Adrenal gland (tissue), 12 donors: ENCODE data around the gene LAMC3. TPM values are rescaled to one million over a fixed set of nuclear protein-coding genes. Genes with fewer than 3 reads are reported as not detected.

Experiments
- DNase-seq, 7 donors: peaks; one replicate each; pipeline ENCODE4 v3.0.0-alpha.2; 2019 to 2020
- H3K27ac ChIP-seq, 5 donors: fragments of 200-600 bp; sonication (generic) in 4 of 5; 1 replicate in 3 of 5; 2 replicates in 2 of 5; pipeline versions ENCODE4 v1.5.1 to v1.8.0; 2016 to 2020; ENCODE audit warnings: mild to moderate bottlenecking in 1 of 5
- H3K27me3 ChIP-seq: fragments of 200-600 bp; 2 replicates; pipeline ENCODE4 v1.8.0; 2021
- H3K36me3 ChIP-seq, 2 donors: fragments of 200-600 bp; replicated peaks in 1 of 2; 1 replicate in 1 of 2; 2 replicates in 1 of 2; pipeline versions ENCODE4 v1.5.1 to v1.8.0; 2018 to 2022
- H3K4me1 ChIP-seq, 2 donors: fragments of 200-600 bp; replicated peaks in 1 of 2; 1 replicate in 1 of 2; 2 replicates in 1 of 2; pipeline versions ENCODE4 v1.5.1 to v1.8.0; 2018 to 2021
- H3K4me3 ChIP-seq, 4 donors: fragments of 200-600 bp; sonication (generic) in 3 of 4; one replicate each; pipeline ENCODE4 v1.5.1; 2016 to 2018
- H3K9me3 ChIP-seq, 3 donors: fragments of 200-600 bp; sonication (generic) in 1 of 3; replicated peaks in 1 of 3; 1 replicate in 2 of 3; 2 replicates in 1 of 3; pipeline versions ENCODE4 v1.5.1 to v1.8.0; 2016 to 2021
- POLR2A ChIP-seq, 2 donors: fragments of 450-650 bp; IDR thresholded peaks; one replicate each; pipeline ENCODE4 v1.6.1; 2017; ENCODE audit warnings: antibody characterized with exemption in 2 of 2, mild to moderate bottlenecking in 2 of 2, moderate library complexity in 1 of 2
- WGBS, 4 donors: extraction: QIAGEN DNeasy Blood & Tissue Kit in 2 of 4; methylation state at CpG; one replicate each; pipeline versions ENCODE4 v1.1.5 to v1.1.7; 2013 to 2017; 5-methylcytosine and 5-hydroxymethylcytosine counted together
- intact Hi-C, 2 donors: fragments of 100-400 bp; cut with DNase I; formaldehyde crosslinking; loops; one replicate each; pipeline versions ENCODE4 v1.14.1 to v1.15.0; 2022 to 2023
- polyA plus RNA-seq, 3 donors: library from polyadenylated mRNA; stranded (reverse); fragments of 200-250 nt in 2 of 3; fragments of 350-450 nt in 1 of 3; fragmentation: Illumina TruSeq in 1 of 3; extraction: RNeasy Lipid Tissue Mini Kit (QIAGEN cat#74804) in 1 of 3; gene quantifications; one replicate each; pipeline ENCODE4 v1.2.3, GENCODE V29; 2013 to 2014
- total RNA-seq, 9 donors: library from RNA; depleted of rRNA in 4 of 9; stranded (reverse); fragments of >200 nt in 4 of 9; fragments of 120-200 nt in 1 of 9; fragmentation: NEBNext Ultra II Directional in 1 of 9; extraction: Animal tissue kit (Norgen Biotek cat#: 25700) in 1 of 9; gene quantifications; one replicate each; pipeline versions ENCODE4 v1.1.0 to v1.2.4, GENCODE V29; 2013 to 2023
- TF ChIP-seq, protein P1 (sequence below), 6 experiments: fragments of 450-650 bp in 4 of 6; fragments of 200-600 bp in 2 of 6; sonication (generic) in 1 of 6; IDR thresholded peaks; 1 replicate in 5 of 6; 2 replicates in 1 of 6; pipeline versions ENCODE4 v1.5.1 to v1.8.0; 2016 to 2021; ENCODE audit warnings: antibody characterized with exemption in 6 of 6, mild to moderate bottlenecking in 2 of 6, moderate library complexity in 1 of 6
- donor health status: healthy with polysubstance abuse.
- donor health status: Bipolar disorder and iron deficiency.
- donor health status: DM: yes; HTN: yes; CAD: no.
- donor health status: DM: no; HTN: no; CAD: no.
- donor health status: DM: no; HTN: no; CAD: no.
- donor health status: DM: yes; HTN: yes; CAD: no.

The LAMC3 gene
- total and polyA plus RNA-seq, 12 donors = 3.3 to 125 (median 49.7) TPM

DNA sequence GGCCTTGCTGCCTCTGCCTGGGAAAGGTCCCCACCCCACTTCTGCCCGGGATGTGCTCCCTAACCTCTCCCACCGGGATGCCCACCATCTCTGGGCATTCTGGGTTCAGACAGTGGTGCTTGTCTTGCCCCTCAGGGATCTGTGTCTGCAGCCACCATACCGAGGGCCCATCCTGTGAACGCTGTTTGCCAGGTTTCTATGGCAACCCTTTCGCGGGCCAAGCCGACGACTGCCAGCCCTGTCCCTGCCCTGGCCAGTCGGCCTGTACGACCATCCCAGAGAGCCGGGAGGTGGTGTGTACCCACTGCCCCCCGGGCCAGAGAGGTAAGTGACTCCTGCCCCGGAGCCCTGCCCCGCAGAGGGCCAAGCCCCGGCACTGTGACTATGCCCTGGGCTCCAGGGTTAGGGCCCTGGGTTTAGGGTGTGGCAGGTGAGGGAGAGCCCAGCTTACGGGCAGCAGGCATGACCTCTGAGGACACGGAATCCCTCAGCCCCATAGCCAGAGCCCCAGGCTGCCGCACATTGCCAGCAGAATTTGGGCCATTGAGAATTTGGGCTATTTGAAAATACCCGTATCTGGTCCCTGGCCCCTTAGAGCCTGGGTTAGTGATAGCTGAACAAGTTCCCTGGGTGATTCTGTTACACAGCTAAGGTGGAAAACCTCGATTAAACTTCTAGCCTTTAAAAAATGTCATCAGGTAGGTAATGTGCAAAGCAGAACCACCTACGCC is 52.1 kb downstream of the LAMC3 start:
- no peaks in the 10 kb centered on the region for H3K9me3 ChIP-seq
- TF ChIP-seq, protein P1, sequence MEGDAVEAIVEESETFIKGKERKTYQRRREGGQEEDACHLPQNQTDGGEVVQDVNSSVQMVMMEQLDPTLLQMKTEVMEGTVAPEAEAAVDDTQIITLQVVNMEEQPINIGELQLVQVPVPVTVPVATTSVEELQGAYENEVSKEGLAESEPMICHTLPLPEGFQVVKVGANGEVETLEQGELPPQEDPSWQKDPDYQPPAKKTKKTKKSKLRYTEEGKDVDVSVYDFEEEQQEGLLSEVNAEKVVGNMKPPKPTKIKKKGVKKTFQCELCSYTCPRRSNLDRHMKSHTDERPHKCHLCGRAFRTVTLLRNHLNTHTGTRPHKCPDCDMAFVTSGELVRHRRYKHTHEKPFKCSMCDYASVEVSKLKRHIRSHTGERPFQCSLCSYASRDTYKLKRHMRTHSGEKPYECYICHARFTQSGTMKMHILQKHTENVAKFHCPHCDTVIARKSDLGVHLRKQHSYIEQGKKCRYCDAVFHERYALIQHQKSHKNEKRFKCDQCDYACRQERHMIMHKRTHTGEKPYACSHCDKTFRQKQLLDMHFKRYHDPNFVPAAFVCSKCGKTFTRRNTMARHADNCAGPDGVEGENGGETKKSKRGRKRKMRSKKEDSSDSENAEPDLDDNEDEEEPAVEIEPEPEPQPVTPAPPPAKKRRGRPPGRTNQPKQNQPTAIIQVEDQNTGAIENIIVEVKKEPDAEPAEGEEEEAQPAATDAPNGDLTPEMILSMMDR (IDR thresholded peaks at IDR 0.05) = no peak
- no peak for TF ChIP-seq POLR2A (IDR thresholded peaks at IDR 0.05)
- no peak for DNase-seq
- H3K4me1 ChIP-seq = no peaks in the 10 kb centered on the region
- H3K27ac ChIP-seq = no peak overlapping the region
- no peaks in the 10 kb centered on the region for H3K27me3 ChIP-seq
- WGBS, 4 donors = 80 to 87% (median 82%) methylated on average over 10 to 21 of the region's 21 CpGs
- no peak overlapping the region for H3K4me3 ChIP-seq
- intact Hi-C loops = loop anchor here in 1 of 2 donors (10.0 kb wide), 1 partner anchor 274 kb away; no protein-coding TSS in a partner anchor
- no peaks in the 10 kb centered on the region for H3K36me3 ChIP-seq

DNA sequence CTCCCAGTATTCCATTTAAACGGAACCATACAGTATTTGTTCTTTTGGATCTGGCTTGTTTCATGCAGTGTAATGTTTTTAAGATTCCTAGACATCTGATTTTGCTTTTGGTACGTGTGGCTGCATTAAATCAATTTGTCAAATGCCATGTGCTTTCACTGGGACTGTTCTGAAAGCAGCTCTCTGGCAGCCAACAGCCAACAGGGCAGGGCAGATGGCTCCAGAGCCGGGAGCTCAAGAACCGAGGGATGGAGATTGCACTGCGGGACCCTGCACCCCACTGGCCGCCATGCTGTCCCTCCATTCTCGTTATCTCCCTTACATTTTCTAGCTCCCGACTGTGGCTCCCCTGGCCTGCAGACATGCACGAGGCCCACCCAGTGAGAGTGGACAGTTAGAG is 54.0 kb downstream of the LAMC3 start:
- 82 to 85% (median 83%) methylated on average over 9 of the region's 9 CpGs for whole genome bisulfite sequencing, 4 donors
- no peak overlapping the region for H3K27ac ChIP-seq
- no peaks in the 10 kb centered on the region for H3K27me3 ChIP-seq
- intact Hi-C loops = loop anchor here in 1 of 2 donors (10.0 kb wide), 1 partner anchor 272 kb away; no protein-coding TSS in a partner anchor
- no peak for DNase-seq
- no peaks in the 10 kb centered on the region for H3K4me1 ChIP-seq
- no peaks in the 10 kb centered on the region for H3K36me3 ChIP-seq
- H3K9me3 ChIP-seq = no peaks in the 10 kb centered on the region
- no peak overlapping the region for H3K4me3 ChIP-seq
- TF ChIP-seq POLR2A (IDR thresholded peaks at IDR 0.05) = no peak
- TF ChIP-seq, protein P1 (IDR thresholded peaks at IDR 0.05) = no peak

DNA sequence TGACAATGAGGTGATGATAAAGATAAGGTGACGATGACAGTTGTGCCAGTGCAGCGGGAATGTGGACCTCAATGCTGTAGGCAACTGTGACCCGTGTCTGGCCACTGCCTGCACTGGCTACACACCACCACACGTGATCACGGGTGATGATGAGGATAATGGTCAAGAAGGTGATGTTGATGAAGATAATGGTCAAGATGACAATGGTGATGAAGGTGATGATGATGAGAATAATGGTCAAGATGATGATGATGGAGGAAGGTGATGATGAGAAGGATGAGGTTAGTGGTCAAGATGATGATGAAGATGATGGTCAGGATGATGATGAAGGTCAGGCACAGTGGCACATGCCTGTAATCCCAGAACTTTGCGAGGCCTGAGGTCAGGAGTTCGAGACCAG is 56.6 kb downstream of the LAMC3 start:
- TF ChIP-seq POLR2A (IDR thresholded peaks at IDR 0.05) = no peak
- TF ChIP-seq, protein P1 (IDR thresholded peaks at IDR 0.05) = no peak
- H3K4me3 ChIP-seq = no peak overlapping the region
- DNase-seq = no peak
- H3K4me1 ChIP-seq = no peaks in the 10 kb centered on the region
- intact Hi-C loops = loop anchor here in 1 of 2 donors (10.0 kb wide), 1 partner anchor 269 kb away; no protein-coding TSS in a partner anchor
- 84 to 97% (median 93%) methylated on average over 7 of the region's 7 CpGs for WGBS, 4 donors
- H3K27ac ChIP-seq = no peak overlapping the region
- no peaks in the 10 kb centered on the region for H3K9me3 ChIP-seq
- no peaks in the 10 kb centered on the region for H3K36me3 ChIP-seq
- H3K27me3 ChIP-seq = no peaks in the 10 kb centered on the region

DNA sequence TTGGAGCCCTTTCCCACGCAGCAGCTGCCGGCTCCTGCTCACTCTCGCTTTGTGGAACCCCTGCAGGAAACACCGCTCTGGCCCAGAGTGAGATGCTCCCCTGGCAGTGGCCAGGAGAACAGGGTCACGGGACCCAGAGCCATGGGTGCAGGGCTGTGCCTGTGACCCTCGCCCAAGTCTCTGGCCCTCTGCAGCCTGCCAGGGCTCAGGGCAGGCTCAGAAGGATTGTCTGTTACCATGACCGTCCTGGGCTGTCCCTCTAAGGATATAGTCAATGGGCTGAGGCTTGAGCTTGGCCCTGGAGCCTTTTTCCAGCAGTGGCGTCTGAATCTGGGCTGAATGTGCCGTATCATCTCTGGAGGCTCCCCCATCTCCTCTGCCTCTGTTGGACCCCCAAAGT is 58.7 kb downstream of the LAMC3 start:
- TF ChIP-seq, protein P1 (IDR thresholded peaks at IDR 0.05) = no peak
- TF ChIP-seq POLR2A (IDR thresholded peaks at IDR 0.05) = no peak
- no peak overlapping the region for H3K4me3 ChIP-seq
- no peaks in the 10 kb centered on the region for H3K27me3 ChIP-seq
- H3K4me1 ChIP-seq = no peaks in the 10 kb centered on the region
- no peak for DNase-seq
- H3K27ac ChIP-seq = no peak overlapping the region
- WGBS, 4 donors = 71 to 95% (median 77%) methylated on average over 4 to 9 of the region's 9 CpGs
- no peaks in the 10 kb centered on the region for H3K36me3 ChIP-seq
- H3K9me3 ChIP-seq = no peaks in the 10 kb centered on the region
- intact Hi-C loops = loop anchor here in 1 of 2 donors (10.0 kb wide), 1 partner anchor 267 kb away; no protein-coding TSS in a partner anchor
